ENCODE measurements around the gene HLA-DOA. TPM values are rescaled to one million over a fixed set of nuclear protein-coding genes. Genes with fewer than 3 reads are reported as not detected.

HLA-DOA gene
- total and polyA plus RNA-seq, 2 experiments from 2014 or later, result 0.83 to 2.0 TPM

- WGBS (ENCODE audit: low lambda C conversion rate, missing lambda C conversion rate), result 52% methylated on average over 6 of the region's 6 CpGs
- Histone ChIP-seq H3K4me2 (no peak overlapping the region), H3K79me2 (no peaks in the 10 kb centered on the region), H3K4me3 (no peak overlapping the region), H3K36me3 (replicated peaks; ENCODE audit: insufficient read depth, low read depth) (no peaks in the 10 kb centered on the region), H3K27ac (no peak overlapping the region), H3K27me3 (peaks cover 3% of the 10 kb centered on the region), H3K9me2 (replicated peaks; ENCODE audit: insufficient read depth) (no peaks in the 10 kb centered on the region), H3K9me3 (ENCODE audit: low read depth) (no peaks in the 10 kb centered on the region), H3K4me1 (ENCODE audit: insufficient read depth) (no peaks in the 10 kb centered on the region), H4K20me1 (ENCODE audit: insufficient read depth, poor library complexity, severe bottlenecking) (no peaks in the 10 kb centered on the region), H2AFZ (no peak overlapping the region)
- DNase-seq (ENCODE audit: low spot score), result no peak
- no peak for TF ChIP-seq EZH2phosphoT487 (IDR thresholded peaks at IDR 0.05; ENCODE audit: low read depth, severe bottlenecking, unreplicated experiment)
Observed at GRCh38 chr6:33029328-33030184, 20.2 kb upstream of the HLA-DOA start.

- no peak overlapping the region for H3K4me3 ChIP-seq
- WGBS (ENCODE audit: low lambda C conversion rate, missing lambda C conversion rate), result 4% methylated on average over 1 of the region's 1 CpG
- no peaks in the 10 kb centered on the region for H4K20me1 ChIP-seq (ENCODE audit: insufficient read depth, poor library complexity, severe bottlenecking)
Observed at GRCh38 chr6:33028220-33028849, 18.9 kb upstream of the HLA-DOA start.

GRCh38 chr6:33024521-33024920 is 15.1 kb upstream of the HLA-DOA start:
- H3K4me2 ChIP-seq, result no peak overlapping the region
- no peak for DNase-seq (ENCODE audit: low spot score)
- H2AFZ ChIP-seq, result no peak overlapping the region
- no peaks in the 10 kb centered on the region for H4K20me1 ChIP-seq (ENCODE audit: insufficient read depth, poor library complexity, severe bottlenecking)
- H3K4me1 ChIP-seq (ENCODE audit: insufficient read depth), result peaks cover 3% of the 10 kb centered on the region
- H3K27ac ChIP-seq, result no peak overlapping the region
- H3K36me3 ChIP-seq (replicated peaks; ENCODE audit: insufficient read depth, low read depth), result no peaks in the 10 kb centered on the region
- H3K27me3 ChIP-seq, result no peaks in the 10 kb centered on the region
- no peaks in the 10 kb centered on the region for H3K79me2 ChIP-seq
- TF ChIP-seq EZH2 (IDR thresholded peaks at IDR 0.05; ENCODE audit: borderline replicate concordance), result no peak
- no peak for TF ChIP-seq CTCF (IDR thresholded peaks at IDR 0.05; ENCODE audit: poor library complexity)
- no peak for TF ChIP-seq EZH2phosphoT487 (IDR thresholded peaks at IDR 0.05; ENCODE audit: low read depth, severe bottlenecking, unreplicated experiment)
- H3K9me3 ChIP-seq (ENCODE audit: low read depth), result no peaks in the 10 kb centered on the region
- H3K9me2 ChIP-seq (replicated peaks; ENCODE audit: insufficient read depth), result no peaks in the 10 kb centered on the region
- H3K4me3 ChIP-seq, result no peak overlapping the region

More at GRCh38 chr6:33028220-33028849, 18.9 kb upstream of the HLA-DOA start:
- Histone ChIP-seq H3K9me2 (replicated peaks; ENCODE audit: insufficient read depth) (no peaks in the 10 kb centered on the region), H2AFZ (no peak overlapping the region), H3K36me3 (replicated peaks; ENCODE audit: insufficient read depth, low read depth) (no peaks in the 10 kb centered on the region), H3K9me3 (ENCODE audit: low read depth) (no peaks in the 10 kb centered on the region), H3K4me2 (no peak overlapping the region), H3K27ac (no peak overlapping the region), H3K4me1 (ENCODE audit: insufficient read depth) (no peaks in the 10 kb centered on the region), H3K27me3 (peaks cover 3% of the 10 kb centered on the region), H3K79me2 (no peaks in the 10 kb centered on the region)
- no peak for DNase-seq (ENCODE audit: low spot score)
- TF ChIP-seq CTCF (IDR thresholded peaks at IDR 0.05; ENCODE audit: poor library complexity) (no peak), EZH2phosphoT487 (IDR thresholded peaks at IDR 0.05; ENCODE audit: low read depth, severe bottlenecking, unreplicated experiment) (no peak), EZH2 (IDR thresholded peaks at IDR 0.05; ENCODE audit: borderline replicate concordance) (no peak)

DNA sequence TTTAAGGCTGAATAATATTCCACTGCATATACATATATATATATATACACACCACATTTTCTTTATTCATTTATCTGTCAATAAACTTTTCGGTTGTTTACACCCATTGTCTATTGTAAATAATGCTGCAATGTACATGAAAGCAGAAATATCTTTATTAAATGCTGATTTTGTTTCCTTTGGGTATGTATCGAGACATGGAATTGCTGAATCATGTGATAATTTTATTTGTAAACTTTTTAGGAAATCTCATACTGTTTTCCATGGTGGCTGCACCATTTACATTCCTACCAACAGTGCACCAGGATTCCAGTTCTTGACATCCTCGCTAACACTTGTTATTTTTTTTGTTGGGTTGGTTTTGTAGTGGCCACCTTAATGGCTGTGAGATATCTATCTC is 14.1 kb upstream of the HLA-DOA start:
- no peak overlapping the region for H3K4me2 ChIP-seq
- DNase-seq (ENCODE audit: low spot score), result no peak
- no peak overlapping the region for H3K27ac ChIP-seq
- no peaks in the 10 kb centered on the region for H3K9me2 ChIP-seq (replicated peaks; ENCODE audit: insufficient read depth)
- H3K9me3 ChIP-seq (ENCODE audit: low read depth), result no peaks in the 10 kb centered on the region
- no peak for TF ChIP-seq EZH2phosphoT487 (IDR thresholded peaks at IDR 0.05; ENCODE audit: low read depth, severe bottlenecking, unreplicated experiment)
- no peak for TF ChIP-seq CTCF (IDR thresholded peaks at IDR 0.05; ENCODE audit: poor library complexity)
- TF ChIP-seq EZH2 (IDR thresholded peaks at IDR 0.05; ENCODE audit: borderline replicate concordance), result no peak
- H4K20me1 ChIP-seq (ENCODE audit: insufficient read depth, poor library complexity, severe bottlenecking), result no peaks in the 10 kb centered on the region
- H3K79me2 ChIP-seq, result no peaks in the 10 kb centered on the region
- H3K27me3 ChIP-seq, result no peaks in the 10 kb centered on the region
- H3K36me3 ChIP-seq (replicated peaks; ENCODE audit: insufficient read depth, low read depth), result no peaks in the 10 kb centered on the region
- no peak overlapping the region for H3K4me3 ChIP-seq
- WGBS (ENCODE audit: low lambda C conversion rate, missing lambda C conversion rate), result 62% methylated on average over 3 of the region's 3 CpGs
- H3K4me1 ChIP-seq (ENCODE audit: insufficient read depth), result peaks cover 10% of the 10 kb centered on the region
- H2AFZ ChIP-seq, result no peak overlapping the region

Data from hepatocyte (in vitro differentiated cells).